Testis (tissue), 3 donors: Measurements from ENCODE around the gene BBS12. TPM values are rescaled to one million over a fixed set of nuclear protein-coding genes. Genes with fewer than 3 reads are reported as not detected.

ENCODE experiments used
- DNase-seq: peaks from one replicate; pipeline ENCODE4 v3.0.0-alpha.2; 2019
- H3K27ac ChIP-seq, 2 donors: fragments of 200-600 bp; sonication (generic); one replicate each; pipeline ENCODE4 v1.5.1; 2019
- H3K27me3 ChIP-seq: fragments of 200-600 bp; sonication (generic); one replicate; pipeline ENCODE4 v1.5.1; 2019
- H3K36me3 ChIP-seq: fragments of 200-600 bp; sonication (generic); one replicate; pipeline ENCODE4 v1.5.1; 2017; ENCODE audit warnings: low read depth; ENCODE audit errors: missing control alignments
- H3K4me1 ChIP-seq: fragments of 200-600 bp; sonication (generic); one replicate; pipeline ENCODE4 v1.5.1; 2019
- H3K4me3 ChIP-seq, 2 donors: fragments of 200-600 bp; sonication (generic); one replicate each; pipeline ENCODE4 v1.5.1; 2017 to 2019
- H3K9me3 ChIP-seq: fragments of 200-600 bp; sonication (generic); one replicate; pipeline ENCODE4 v1.5.1; 2017
- POLR2A ChIP-seq: fragments of 450-650 bp; IDR thresholded peaks from one replicate; pipeline ENCODE4 v1.6.1; 2017; ENCODE audit warnings: antibody characterized with exemption, mild to moderate bottlenecking, moderate library complexity
- WGBS, 2 donors: methylation state at CpG; one replicate each; pipeline ENCODE4 v1.1.5; 2018; 5-methylcytosine and 5-hydroxymethylcytosine counted together
- intact Hi-C: fragments of 100-400 bp; cut with DNase I; formaldehyde crosslinking; loops from one replicate; pipeline ENCODE4 v1.15.1; 2023; ENCODE audit warnings: low total_unique reads
- polyA plus RNA-seq: library from polyadenylated mRNA; stranded (reverse); fragments of 350-450 nt; fragmentation: Illumina TruSeq; extraction: RNeasy Lipid Tissue Mini Kit (QIAGEN cat#74804); gene quantifications from one replicate; pipeline ENCODE4 v1.2.3, GENCODE V29; 2014; ENCODE audit warnings: low read depth, low replicate concordance; ENCODE audit not compliant: insufficient read depth
- total RNA-seq, 2 donors: library from RNA; depleted of rRNA; stranded (reverse); fragments of >200 nt; gene quantifications; one replicate each; pipeline ENCODE4 v1.2.3, GENCODE V29; 2016
- TF ChIP-seq, protein P1 (sequence below), 3 experiments: fragments of 450-650 bp in 2 of 3; fragments of 200-600 bp in 1 of 3; sonication (generic) in 1 of 3; IDR thresholded peaks; one replicate each; pipeline ENCODE4 v1.5.1; 2016 to 2019; ENCODE audit warnings: antibody characterized with exemption in 3 of 3, mild to moderate bottlenecking in 2 of 3, moderate library complexity in 1 of 3

BBS12 gene
- total and polyA plus RNA-seq, 3 donors from 2014 or later: 5.0 to 15.7 (median 7.5) TPM

DNA sequence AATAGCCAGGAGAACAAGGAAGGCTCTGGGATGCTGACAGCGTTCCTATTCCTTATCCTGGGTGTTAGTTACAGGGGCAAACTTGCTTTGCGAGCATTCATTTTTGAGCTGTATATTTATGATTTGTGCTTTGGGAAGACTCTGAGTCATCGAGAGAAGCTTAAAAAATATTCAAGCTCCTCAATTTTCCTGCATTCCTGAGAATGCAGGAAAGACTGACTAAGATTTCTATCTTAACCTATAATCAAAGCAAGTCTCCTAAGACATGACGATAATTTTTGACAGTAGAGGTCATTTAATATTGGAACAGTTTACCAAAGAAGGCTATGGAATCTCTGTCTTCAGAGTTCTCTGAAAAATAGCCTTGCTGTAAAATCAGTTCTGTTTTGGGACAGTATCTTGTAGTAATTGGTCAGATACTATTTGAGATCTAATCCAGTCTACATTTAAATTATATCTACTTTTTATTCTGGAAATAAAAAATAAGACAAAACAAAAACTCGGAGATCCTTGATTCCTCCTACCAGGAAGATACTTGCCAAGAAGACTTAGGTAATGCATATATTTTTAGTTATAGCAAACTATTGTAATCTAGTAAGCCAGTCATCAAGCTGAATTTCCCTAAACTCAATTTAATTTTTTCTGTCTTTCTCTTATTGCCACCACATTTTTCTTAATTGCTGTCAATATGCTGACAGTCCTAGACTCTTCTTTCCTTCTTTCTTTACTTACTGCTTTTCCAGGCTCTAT, 31.7 kb downstream of the BBS12 start:
- Histone ChIP-seq H3K4me3 (no peak overlapping the region), H3K27me3 (no peaks in the 10 kb centered on the region), H3K4me1 (no peaks in the 10 kb centered on the region), H3K9me3 (no peaks in the 10 kb centered on the region), H3K27ac (no peak overlapping the region), H3K36me3 (no peaks in the 10 kb centered on the region)
- no peak for TF ChIP-seq POLR2A
- TF ChIP-seq, protein P1, sequence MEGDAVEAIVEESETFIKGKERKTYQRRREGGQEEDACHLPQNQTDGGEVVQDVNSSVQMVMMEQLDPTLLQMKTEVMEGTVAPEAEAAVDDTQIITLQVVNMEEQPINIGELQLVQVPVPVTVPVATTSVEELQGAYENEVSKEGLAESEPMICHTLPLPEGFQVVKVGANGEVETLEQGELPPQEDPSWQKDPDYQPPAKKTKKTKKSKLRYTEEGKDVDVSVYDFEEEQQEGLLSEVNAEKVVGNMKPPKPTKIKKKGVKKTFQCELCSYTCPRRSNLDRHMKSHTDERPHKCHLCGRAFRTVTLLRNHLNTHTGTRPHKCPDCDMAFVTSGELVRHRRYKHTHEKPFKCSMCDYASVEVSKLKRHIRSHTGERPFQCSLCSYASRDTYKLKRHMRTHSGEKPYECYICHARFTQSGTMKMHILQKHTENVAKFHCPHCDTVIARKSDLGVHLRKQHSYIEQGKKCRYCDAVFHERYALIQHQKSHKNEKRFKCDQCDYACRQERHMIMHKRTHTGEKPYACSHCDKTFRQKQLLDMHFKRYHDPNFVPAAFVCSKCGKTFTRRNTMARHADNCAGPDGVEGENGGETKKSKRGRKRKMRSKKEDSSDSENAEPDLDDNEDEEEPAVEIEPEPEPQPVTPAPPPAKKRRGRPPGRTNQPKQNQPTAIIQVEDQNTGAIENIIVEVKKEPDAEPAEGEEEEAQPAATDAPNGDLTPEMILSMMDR (IDR thresholded peaks at IDR 0.05): no peak
- WGBS, 2 donors: 84 to 86% methylated on average over 5 of the region's 5 CpGs
- DNase-seq: no peak
- intact Hi-C loops: no loop called here

DNA sequence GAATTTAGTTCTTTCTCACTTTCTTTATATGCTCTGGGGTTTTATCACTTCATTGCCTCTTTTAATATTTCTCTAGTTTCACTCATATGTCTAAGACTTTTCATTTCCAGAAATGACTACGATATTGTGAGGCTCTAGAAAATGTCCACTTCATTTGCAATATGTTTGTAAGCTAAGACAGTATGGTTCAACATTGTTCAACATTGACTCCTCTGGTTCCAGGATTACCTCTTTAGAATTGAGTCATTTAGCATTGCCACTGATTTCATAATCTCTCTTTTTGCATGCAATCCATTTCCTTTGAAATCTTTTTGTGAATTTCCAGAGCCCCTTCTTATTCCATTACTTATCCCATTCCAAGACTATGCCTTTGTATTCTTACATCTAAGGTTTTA, 32.3 kb downstream of the BBS12 start:
- no peak for DNase-seq
- Histone ChIP-seq H3K4me1 (no peaks in the 10 kb centered on the region), H3K36me3 (no peaks in the 10 kb centered on the region), H3K4me3 (no peak overlapping the region), H3K27me3 (no peaks in the 10 kb centered on the region), H3K27ac (no peak overlapping the region), H3K9me3 (no peaks in the 10 kb centered on the region)
- TF ChIP-seq, protein P1 (IDR thresholded peaks at IDR 0.05): no peak
- no peak for TF ChIP-seq POLR2A
- 86 to 93% methylated on average over 1 of the region's 1 CpG for WGBS, 2 donors
- intact Hi-C loops: no loop called here

GRCh38 chr4:122765692-122766352, 33.3 kb downstream of the BBS12 start:
- no peak for TF ChIP-seq POLR2A
- TF ChIP-seq, protein P1 (IDR thresholded peaks at IDR 0.05): no peak
- Histone ChIP-seq H3K27ac (no peak overlapping the region), H3K4me1 (no peaks in the 10 kb centered on the region), H3K36me3 (no peaks in the 10 kb centered on the region), H3K9me3 (no peaks in the 10 kb centered on the region), H3K27me3 (no peaks in the 10 kb centered on the region), H3K4me3 (no peak overlapping the region)
- no peak for DNase-seq
- intact Hi-C loops: no loop called here
- 93 to 94% methylated on average over 7 of the region's 7 CpGs for WGBS, 2 donors

GRCh38 chr4:122766353-122766705, 33.8 kb downstream of the BBS12 start:
- Histone ChIP-seq H3K9me3 (no peaks in the 10 kb centered on the region), H3K36me3 (no peaks in the 10 kb centered on the region), H3K4me3 (no peak overlapping the region), H3K27me3 (no peaks in the 10 kb centered on the region), H3K27ac (no peak overlapping the region), H3K4me1 (no peaks in the 10 kb centered on the region)
- no peak for DNase-seq
- intact Hi-C loops: no loop called here
- TF ChIP-seq, protein P1 (IDR thresholded peaks at IDR 0.05): no peak
- TF ChIP-seq POLR2A: no peak
- WGBS, 2 donors: 95 to 96% methylated on average over 3 of the region's 3 CpGs
